ENCODE results near the gene SH2B3. TPM values are rescaled to one million over a fixed set of nuclear protein-coding genes. Genes with fewer than 3 reads are reported as not detected.
"Not testable (repeated sequence)": the region's sequence is repeated elsewhere in the genome, so short reads cannot be mapped to it uniquely, and the experiment has no call there.

The SH2B3 gene
- total and polyA plus RNA-seq, 8 donors = 19.2 to 42.0 (median 22.5) TPM

- H3K27me3 ChIP-seq = no peaks in the 10 kb centered on the region
- ATAC-seq (no peak), DNase-seq (no peak)
- H3K4me3 ChIP-seq = no peak overlapping the region
- H3K27ac ChIP-seq = no peak overlapping the region
- peaks cover 0 to 92% of the 10 kb centered on the region in 2 donors for H3K36me3 ChIP-seq
- H3K9me3 ChIP-seq = no peaks in the 10 kb centered on the region
- intact Hi-C loops (cut with DNase I) = no loop called here
- TF ChIP-seq CTCF (IDR thresholded peaks at IDR 0.05) = no peak
- H3K4me1 ChIP-seq = no peaks in the 10 kb centered on the region
These were observed 76.7 kb downstream of the SH2B3 start for GRCh38 chr12:111482462-111482861.

- H3K27ac ChIP-seq = no peak overlapping the region
- H3K9me3 ChIP-seq = no peaks in the 10 kb centered on the region
- no peaks in the 10 kb centered on the region for H3K4me1 ChIP-seq
- no peaks in the 10 kb centered on the region for H3K27me3 ChIP-seq
- H3K36me3 ChIP-seq = peaks cover 0 to 97% of the 10 kb centered on the region in 2 donors
- H3K4me3 ChIP-seq = no peak overlapping the region
- no peak for DNase-seq
- intact Hi-C loops (cut with DNase I) = no loop called here
- peak; percentile 11 for ATAC-seq
- no peak for TF ChIP-seq CTCF (IDR thresholded peaks at IDR 0.05)
These were observed 82.5 kb downstream of the SH2B3 start for GRCh38 chr12:111488271-111488670.

- Histone ChIP-seq H3K27me3 (no peaks in the 10 kb centered on the region), H3K9me3 (no peaks in the 10 kb centered on the region), H3K4me1 (no peaks in the 10 kb centered on the region), H3K27ac (no peak overlapping the region), H3K4me3 (no peak overlapping the region), H3K36me3 (peaks cover 0 to 97% of the 10 kb centered on the region in 2 donors)
- TF ChIP-seq CTCF (IDR thresholded peaks at IDR 0.05) = no peak
- intact Hi-C loops (cut with DNase I) = no loop called here
- ATAC-seq (peak; percentile 65), DNase-seq (no peak)
These were observed 83.1 kb downstream of the SH2B3 start for GRCh38 chr12:111488798-111489197.

GRCh38 chr12:111492979-111493378 lies 87.3 kb downstream of the SH2B3 start:
- DNase-seq; H3K9me3 ChIP-seq; intact Hi-C loops (cut with DNase I); H3K27me3 ChIP-seq; H3K4me3 ChIP-seq; H3K4me1 ChIP-seq; H3K27ac ChIP-seq; ATAC-seq: not testable (repeated sequence)
- H3K36me3 ChIP-seq = peaks cover 0 to 94% of the 10 kb centered on the region in 2 donors

GRCh38 chr12:111494676-111495075 lies 89.0 kb downstream of the SH2B3 start:
- ATAC-seq (no peak), DNase-seq (no peak)
- Histone ChIP-seq H3K4me1 (no peaks in the 10 kb centered on the region), H3K9me3 (no peaks in the 10 kb centered on the region), H3K27me3 (no peaks in the 10 kb centered on the region), H3K4me3 (no peak overlapping the region), H3K27ac (no peak overlapping the region), H3K36me3 (peaks cover 0 to 92% of the 10 kb centered on the region in 2 donors)
- no peak for TF ChIP-seq CTCF (IDR thresholded peaks at IDR 0.05)
- intact Hi-C loops (cut with DNase I) = no loop called here

Other genes starting within 250 kb of the SH2B3 start
- gene PHETA1, start 36.8 kb upstream of the SH2B3 start, total RNA-seq = 10 to 100 TPM in 1 of 2 donors, 1 to 10 TPM in 1; 9.9 to 20.5 TPM
- 10 to 100 TPM in 3 of 6 donors, 1 to 10 TPM in 3; 7.2 to 14.9 (median 9.7) TPM for gene PHETA1, start 36.8 kb upstream of the SH2B3 start, polyA plus RNA-seq (ENCODE audit: insufficient read length in 6 of 6)
- gene ATXN2, start 193.4 kb downstream of the SH2B3 start, total RNA-seq = 10 to 100 TPM; 60.9 to 63.3 TPM
- gene ATXN2, start 193.4 kb downstream of the SH2B3 start, polyA plus RNA-seq (ENCODE audit: insufficient read length in 6 of 6) = 10 to 100 TPM; 64.1 to 90.2 (median 72.7) TPM